Inferior parietal cortex (tissue), 1 donor: ENCODE measurements around the gene MEGF8.

ENCODE experiments used
- DNase-seq: peaks from one replicate; pipeline ENCODE4 v3.0.0-alpha.2; 2016; ENCODE audit errors: extremely low spot score

Gene MEGF8

DNA sequence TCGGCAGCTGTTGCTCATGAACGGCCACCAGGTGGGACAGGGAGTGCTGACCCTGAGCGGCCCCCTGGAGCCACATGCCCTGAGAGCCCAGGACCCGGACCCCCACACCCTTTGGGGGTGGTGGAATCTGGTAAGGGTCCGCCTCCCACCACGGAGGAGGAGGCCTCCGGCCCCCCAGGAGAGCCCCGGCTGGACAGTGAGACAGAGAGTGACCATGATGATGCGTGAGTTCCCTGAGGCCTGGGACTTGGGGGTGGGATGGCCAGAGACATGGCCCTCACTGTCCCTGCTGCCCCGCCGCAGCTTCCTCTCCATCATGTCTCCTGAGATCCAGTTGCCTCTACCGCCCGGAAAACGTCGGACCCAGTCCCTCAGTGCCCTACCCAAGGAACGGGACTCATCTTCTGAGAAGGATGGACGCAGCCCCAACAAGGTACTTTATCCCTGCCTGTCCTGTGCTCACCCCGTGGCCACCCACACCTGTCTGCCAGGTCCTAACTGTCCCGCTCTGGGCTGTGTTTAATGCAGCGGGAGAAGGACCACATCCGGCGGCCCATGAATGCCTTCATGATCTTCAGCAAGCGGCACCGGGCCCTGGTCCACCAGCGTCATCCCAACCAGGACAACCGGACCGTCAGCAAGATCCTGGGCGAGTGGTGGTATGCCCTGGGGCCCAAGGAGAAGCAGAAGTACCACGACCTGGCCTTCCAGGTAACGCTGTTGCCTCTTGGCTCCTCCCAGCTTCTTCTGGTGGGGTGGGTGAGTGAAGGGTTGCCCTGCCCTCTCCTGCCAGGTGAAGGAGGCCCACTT is 38.2 kb upstream of the MEGF8 start:
- DNase-seq: no peak

DNA sequence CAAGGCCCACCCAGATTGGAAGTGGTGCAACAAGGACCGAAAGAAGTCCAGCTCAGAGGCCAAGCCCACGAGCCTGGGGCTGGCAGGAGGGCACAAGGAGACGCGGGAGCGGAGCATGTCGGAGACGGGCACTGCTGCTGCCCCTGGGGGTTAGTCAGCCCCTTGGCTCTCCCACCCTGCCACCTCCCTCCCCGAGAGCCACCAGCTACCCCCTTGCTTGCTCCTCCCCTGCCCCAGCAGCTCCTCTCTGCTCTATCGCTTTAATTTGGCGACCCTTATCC is 37.7 kb upstream of the MEGF8 start:
- DNase-seq: no peak

DNA sequence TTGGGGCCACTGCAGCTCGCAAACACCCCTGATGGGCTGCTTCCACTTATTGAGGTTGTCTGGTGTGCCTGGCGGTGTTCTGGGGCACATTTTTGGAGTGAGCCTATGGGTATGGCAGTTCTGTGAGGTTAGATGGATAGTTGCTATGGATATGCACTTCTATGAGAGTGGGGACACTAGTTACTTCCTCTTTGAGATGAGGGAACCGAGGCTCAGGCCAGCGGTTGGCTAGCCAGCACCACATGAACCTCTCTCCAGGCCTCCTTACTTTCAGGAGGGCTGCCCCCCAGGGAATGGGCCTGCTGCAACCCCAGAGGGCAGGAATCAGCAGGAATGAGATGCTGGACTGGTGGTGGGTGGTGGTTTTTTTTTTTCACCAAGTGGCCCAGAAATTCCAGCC is 37.0 kb upstream of the MEGF8 start:
- DNase-seq: no peak

DNA sequence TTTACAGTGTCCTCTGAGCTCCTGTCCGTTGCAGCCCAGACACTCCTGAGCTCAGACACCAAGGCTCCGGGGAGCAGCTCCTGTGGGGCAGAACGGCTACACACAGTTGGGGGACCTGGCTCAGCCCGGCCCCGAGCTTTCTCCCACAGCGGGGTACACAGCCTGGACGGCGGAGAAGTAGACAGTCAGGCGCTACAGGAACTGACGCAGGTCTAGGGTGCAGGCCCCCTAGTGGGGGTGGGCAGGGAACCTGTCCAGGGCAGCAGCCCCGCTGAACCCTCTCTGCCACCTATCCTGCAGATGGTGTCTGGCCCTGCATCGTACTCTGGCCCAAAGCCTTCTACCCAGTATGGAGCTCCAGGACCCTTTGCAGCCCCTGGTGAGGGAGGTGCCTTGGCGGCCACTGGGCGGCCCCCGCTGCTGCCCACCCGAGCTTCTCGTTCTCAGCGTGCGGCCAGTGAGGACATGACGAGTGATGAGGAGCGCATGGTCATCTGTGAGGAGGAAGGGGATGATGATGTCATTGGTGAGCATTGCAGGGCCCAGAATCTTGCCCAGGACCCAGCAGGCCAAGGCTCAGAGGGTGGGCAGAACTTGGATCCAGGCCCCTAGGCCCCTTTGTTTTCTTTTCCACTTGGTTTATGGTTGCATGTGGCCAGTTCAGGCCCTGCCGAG is 36.4 kb upstream of the MEGF8 start:
- no peak for DNase-seq

DNA sequence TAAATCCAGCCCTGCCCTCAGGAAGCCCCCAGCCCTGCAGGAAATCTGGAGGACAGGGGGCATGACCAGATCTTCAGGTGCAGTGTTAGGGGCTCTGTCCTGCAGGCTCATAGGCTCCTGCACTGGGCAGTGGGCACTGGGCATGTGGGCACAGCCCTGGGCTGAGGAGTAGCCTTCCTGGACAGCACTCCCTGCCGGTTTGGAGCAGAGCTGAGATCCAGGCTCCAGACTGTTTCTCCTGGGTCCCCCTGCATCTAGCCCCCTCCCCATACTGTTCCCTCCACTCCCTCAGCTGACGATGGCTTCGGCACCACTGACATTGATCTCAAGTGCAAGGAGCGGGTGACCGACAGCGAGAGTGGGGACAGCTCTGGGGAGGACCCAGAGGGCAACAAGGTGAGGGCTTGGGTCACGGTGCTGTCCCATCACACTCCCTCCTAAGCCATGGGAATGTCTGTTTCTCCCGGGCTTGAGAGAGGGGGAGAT is 35.8 kb upstream of the MEGF8 start:
- no peak for DNase-seq

DNA sequence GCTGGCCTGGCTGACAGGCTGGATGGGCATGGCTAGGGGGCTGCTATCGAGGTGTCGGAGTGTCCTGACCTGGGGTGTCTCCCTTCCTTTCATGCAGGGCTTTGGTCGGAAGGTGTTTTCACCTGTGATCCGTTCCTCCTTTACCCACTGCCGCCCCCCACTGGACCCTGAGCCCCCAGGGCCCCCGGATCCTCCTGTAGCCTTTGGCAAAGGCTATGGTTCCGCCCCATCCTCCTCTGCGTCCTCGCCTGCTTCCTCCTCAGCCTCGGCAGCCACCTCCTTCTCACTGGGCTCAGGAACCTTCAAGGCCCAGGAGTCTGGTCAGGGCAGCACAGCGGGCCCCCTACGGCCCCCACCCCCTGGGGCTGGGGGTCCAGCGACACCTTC is 35.3 kb upstream of the MEGF8 start:
- DNase-seq: no peak

DNA sequence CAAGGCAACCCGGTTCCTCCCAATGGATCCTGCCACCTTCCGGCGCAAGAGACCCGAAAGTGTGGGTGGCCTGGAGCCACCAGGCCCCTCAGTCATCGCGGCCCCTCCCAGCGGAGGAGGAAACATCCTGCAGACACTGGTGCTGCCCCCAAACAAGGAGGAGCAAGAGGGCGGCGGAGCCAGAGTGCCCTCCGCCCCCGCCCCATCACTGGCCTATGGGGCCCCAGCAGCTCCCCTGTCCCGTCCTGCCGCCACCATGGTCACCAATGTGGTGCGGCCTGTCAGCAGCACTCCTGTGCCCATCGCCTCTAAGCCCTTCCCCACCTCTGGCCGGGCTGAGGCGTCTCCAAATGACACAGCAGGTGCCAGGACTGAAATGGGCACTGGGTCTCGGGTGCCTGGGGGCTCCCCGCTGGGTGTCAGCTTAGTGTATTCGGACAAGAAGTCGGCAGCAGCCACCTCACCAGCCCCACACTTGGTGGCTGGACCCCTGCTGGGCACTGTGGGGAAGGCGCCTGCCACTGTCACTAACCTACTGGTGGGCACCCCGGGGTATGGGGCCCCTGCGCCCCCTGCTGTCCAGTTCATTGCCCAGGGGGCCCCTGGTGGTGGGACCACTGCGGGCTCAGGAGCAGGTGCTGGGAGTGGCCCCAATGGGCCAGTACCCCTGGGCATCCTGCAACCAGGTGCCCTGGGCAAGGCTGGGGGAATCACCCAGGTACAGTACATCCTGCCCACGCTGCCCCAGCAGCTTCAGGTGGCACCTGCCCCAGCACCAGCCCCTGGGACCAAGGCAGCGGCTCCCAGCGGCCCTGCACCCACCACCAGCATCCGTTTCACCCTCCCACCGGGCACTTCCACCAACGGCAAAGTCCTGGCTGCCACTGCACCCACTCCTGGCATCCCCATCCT is 34.7 kb upstream of the MEGF8 start:
- no peak for DNase-seq

DNA sequence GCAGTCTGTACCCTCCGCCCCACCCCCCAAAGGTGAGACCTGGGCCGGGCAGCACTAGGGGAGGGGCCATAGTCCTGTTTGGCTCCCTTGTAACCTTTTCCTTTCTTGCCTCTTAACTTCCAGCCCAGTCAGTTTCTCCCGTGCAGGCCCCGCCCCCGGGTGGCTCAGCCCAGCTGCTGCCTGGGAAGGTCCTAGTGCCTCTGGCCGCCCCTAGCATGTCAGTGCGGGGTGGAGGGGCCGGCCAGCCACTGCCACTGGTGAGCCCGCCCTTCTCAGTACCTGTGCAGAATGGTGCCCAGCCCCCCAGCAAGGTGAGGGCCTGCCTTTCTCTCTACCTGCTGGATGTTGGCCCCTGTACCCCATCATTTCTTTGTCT is 34.0 kb upstream of the MEGF8 start:
- DNase-seq: no peak

DNA sequence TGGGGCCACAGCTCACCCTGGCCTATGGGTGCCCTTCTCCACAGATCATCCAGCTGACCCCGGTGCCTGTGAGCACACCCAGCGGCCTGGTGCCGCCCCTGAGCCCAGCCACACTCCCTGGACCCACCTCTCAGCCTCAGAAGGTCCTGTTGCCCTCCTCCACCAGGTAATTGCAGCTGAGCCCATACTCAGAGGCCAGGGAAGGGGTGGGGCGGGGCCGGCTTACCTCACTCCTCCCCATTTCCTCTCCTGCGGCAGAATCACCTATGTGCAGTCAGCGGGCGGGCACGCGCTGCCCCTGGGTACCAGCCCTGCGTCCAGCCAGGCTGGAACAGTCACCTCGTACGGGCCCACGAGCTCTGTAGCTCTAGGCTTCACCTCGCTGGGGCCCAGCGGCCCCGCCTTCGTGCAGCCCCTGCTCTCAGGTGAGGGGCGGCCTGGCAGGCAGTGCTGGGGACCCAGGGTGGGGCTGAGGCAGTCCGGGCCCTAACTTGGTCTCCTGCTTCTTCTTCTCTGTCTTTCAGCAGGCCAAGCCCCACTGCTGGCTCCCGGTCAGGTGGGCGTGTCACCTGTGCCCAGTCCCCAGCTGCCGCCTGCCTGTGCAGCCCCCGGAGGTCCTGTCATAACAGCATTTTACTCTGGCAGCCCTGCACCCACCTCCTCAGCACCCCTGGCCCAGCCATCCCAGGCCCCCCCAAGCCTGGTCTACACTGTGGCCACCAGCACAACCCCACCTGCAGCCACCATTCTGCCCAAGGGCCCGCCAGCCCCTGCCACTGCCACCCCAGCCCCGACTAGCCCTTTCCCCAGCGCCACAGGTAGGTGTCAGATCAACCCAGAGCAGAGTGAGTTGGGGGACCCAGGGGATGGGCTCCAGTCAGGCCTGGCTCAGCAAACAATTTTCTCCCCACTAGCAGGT is 33.1 kb upstream of the MEGF8 start:
- no peak for DNase-seq

DNA sequence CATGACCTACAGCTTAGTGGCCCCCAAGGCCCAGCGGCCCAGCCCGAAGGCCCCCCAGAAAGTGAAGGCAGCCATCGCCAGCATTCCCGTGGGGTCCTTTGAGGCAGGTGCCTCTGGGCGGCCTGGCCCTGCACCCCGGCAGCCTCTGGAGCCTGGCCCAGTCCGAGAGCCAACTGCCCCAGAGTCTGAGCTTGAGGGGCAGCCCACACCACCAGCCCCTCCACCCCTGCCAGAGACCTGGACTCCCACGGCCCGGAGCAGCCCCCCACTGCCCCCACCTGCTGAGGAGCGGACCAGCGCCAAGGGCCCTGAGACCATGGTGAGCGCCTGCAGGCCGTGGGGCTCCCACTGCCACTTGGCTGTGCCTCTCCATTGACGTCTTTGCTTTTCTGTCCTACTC is 32.5 kb upstream of the MEGF8 start:
- no peak for DNase-seq

DNA sequence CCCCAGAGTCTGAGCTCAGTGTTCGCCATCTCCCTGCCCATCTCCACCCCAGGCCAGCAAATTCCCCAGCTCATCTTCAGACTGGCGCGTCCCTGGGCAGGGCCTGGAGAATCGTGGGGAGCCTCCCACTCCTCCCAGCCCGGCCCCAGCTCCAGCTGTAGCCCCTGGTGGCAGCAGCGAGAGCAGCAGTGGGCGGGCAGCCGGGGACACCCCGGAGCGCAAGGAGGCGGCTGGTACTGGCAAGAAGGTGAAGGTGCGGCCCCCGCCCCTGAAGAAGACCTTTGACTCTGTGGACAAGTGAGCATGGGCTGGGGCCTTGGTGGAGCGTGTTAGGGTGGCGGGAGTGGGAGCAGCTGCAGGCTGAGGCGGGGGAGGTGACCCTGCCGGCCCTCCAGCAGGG is 31.9 kb upstream of the MEGF8 start:
- no peak for DNase-seq

DNA sequence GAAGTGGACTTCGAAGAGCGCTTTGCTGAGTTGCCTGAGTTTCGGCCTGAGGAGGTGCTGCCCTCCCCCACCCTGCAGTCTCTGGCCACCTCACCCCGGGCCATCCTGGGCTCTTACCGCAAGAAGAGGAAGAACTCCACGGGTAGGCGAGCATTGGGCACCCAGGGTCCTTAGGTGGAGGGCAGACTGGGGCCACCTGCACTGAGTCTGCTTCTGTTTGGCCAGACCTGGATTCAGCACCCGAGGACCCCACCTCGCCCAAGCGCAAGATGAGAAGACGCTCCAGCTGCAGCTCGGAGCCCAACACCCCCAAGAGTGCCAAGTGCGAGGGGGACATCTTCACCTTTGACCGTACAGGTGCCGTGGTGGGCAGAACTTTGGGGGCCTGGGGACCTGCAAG is 31.5 kb upstream of the MEGF8 start:
- DNase-seq: no peak

DNA sequence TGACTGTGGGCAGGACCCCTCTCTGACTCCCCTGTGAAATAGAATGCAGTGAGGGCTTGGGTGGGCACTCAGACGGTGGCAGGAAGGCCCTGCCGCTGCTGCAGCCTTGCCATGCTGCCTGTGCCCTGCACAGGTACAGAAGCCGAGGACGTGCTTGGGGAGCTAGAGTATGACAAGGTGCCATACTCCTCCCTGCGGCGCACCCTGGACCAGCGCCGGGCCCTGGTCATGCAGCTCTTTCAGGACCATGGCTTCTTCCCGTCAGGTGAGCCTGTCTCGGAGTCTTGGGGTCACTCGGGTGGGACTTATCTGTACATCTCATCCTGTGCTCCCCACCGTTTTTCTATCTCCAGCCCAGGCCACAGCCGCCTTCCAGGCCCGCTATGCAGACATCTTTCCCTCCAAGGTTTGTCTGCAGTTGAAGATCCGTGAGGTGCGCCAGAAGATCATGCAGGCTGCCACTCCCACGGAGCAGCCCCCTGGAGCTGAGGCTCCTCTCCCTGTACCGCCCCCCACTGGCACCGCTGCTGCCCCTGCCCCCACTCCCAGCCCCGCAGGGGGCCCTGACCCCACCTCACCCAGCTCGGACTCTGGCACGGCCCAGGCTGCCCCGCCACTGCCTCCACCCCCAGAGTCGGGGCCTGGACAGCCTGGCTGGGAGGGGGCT is 30.8 kb upstream of the MEGF8 start:
- no peak for DNase-seq

DNA sequence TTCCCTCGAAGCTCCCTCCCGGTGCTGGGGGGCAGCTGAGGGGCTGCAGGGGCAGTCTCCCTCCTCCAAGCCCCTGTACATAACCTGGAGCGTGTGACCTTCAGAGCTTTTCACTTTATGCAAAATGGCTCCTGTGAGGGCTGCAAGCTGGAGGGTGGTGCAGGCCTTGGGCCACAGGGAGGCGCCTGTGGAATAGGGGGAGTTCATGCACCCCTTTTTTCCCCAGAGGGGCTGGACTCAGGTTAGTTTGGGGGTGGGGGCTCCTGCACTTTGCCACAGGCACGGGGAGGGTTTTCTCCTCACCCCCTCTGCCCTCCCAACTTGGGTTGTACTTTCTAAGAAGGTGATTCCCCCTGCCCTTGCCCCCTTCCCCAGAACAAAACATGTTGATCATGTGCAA is 30.1 kb upstream of the MEGF8 start:
- DNase-seq: no peak

DNA sequence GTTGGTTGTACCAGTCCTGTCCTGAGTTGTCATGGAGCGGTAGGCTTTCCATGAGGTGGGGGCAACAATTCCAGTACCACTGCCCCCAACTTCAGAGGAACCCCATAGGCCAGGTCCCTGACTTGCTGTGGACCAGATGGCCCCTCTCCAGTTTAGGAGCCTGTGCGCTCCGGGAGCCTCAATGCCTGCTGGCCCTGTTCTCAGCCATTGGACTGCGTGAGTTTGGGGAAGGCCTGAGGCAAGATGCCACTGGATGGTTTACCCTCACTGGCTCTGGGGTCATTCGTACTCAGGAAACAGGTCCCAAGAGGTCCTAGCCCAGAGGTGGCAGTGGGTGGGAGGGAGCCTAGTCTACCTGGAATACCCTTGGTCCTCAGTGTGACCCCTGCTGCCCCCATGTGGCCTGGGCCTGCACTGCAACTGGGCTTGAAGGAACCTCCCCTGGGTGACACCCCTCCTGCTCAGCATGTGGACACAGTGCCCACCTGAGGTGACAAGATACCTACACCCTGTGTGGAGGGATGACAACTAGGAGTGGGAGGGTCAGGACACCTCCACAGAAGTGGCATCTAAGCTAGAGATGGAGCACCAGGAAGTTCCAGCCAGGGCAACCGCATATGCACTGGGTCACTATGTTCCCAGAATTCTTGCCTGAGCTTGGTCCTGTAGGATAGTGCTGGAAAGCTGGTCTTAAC is 29.5 kb upstream of the MEGF8 start:
- DNase-seq: peak; percentile 83

DNA sequence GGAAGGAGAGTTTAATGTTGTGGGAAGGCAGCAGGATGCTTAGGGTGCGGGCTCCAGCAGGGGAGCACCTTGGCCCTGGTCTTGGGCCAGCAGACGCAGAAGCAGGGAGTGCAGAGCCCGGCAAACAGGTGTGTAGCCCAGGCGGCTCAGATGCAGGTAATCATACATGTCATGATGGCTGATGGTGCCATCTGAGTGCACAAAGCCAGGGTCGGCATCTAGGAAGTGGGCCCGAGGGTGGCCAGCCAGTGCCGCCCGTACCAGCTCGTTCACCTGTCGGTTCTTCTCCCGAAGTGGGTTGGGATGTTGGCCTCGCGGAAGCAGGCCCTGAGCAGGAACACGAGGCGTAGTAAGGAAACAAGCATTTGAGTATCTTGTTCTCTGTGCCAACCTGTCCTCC is 28.4 kb upstream of the MEGF8 start:
- no peak for DNase-seq

DNA sequence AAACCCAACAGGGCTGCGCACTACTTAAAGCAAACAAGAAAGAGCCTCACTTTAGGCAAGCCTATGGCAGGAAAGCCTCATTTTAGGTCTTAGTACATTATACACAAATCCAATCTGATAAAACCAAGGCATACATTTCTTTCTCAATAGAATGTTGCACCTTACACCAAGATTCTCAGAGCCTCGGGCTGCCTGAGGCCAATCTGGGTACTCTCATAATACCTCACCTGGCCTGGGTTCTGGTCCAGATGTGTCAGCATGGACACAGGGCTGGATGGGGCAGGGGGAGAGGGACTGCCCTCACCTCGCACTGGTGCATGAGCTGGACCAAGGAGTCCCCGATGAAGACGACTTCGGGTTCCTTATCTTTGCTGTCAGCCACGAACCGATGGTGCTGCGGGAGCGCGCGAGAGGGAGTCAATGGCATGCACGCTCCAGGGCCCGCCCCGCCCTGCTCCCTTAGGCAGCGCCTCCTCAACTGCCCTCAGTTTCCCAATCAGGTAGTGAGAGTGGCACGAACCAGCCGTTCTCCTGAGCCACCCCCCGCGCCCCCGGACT is 23.7 kb upstream of the MEGF8 start, which contains the start of gene PRR19:
PRR19 (plus strand) TSS at position 487 of the 558 bp plus-strand sequence. CDS start 7,453 bp downstream, outside the sequence.
- DNase-seq: no peak

DNA sequence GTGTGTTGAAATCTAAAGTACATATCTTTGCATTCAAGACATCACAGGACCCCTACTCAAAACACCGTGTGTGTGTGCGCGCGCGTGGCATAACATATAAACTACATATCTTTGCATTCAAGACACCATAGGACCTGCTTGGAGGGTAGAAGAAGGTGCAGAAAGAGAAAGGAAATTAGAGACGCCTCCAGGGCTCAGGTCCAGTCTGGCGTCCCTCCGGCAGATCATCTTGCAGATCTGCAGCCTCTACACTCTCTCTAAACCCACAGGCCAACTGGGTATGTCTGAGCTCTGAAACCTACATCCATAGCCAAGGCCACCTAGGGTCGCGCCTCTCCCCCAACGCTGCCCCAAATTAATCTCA is 22.4 kb upstream of the MEGF8 start:
- DNase-seq: no peak

DNA sequence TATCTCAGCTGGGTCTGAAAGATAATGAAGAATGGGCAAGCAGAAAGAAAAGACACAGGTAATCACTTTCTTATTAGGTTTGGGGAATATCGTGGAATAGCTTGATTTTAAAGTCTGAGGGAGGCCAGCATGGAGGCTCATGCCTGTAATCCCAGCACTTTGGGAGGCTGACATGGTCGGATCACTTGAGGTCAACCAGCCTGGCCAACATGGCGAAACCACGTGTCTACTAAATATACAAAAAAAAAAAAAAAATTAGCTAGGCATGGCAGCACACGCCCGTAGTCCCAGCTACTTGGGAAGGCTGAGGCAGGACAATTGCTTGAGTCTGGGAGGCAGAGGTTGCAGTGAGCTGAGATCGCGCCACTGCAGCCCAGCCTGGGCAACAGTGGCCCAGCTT is 21.6 kb upstream of the MEGF8 start:
- no peak for DNase-seq

DNA sequence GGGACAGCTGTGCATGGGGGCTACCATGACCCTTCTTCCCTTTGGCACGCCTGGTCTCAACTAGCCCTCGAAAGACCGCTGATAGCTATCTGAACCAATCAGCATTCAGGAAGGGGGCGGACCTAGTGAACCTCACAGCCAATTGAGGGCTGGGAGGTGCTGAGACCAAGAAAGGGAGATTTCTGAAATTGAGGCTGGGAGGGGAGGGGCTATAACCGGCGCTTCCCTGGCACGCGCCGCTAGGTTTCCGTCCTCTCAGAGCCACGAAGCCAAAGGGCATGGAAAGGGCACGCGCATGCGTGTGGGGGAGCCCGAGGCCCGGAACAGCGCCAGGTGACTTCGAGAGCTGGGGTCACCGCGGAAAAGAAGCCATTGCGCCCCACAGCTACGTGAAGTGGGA is 18.8 kb upstream of the MEGF8 start:
- DNase-seq: no peak
